MV-4-11 (cell line): ENCODE measurements around the gene CHST11.
"Not testable (repeated sequence)": the region's sequence is repeated elsewhere in the genome, so short reads cannot be mapped to it uniquely, and the experiment has no call there.

ENCODE experiments used
- DNase-seq: peaks from one replicate; lab custom pipeline; 2025; lab: John Stamatoyannopoulos, UW

CHST11 gene

GRCh38 chr12:104604995-104605675 is 148.4 kb downstream of the CHST11 start:
- no peak for DNase-seq

DNA sequence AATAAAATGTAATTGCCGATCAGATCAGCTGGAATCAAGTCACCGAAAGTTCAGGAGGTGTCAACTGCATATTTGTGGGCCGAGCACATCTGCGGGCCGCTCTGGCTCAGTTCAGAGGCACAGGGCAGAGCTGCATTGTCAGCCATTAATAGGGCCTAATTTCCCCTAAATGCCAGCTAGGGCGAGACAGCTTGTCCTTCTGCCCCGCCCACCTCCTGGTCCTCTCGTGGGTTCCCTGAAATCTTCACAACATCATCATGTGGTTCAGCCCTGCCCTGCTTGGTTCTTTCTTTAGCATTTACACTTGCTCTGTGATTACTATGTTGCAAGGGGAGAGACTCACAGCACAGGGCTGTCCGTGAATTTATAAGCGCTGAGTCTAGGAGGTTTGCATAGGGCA is 148.9 kb downstream of the CHST11 start:
- peak; percentile 29 for DNase-seq

GRCh38 chr12:104608998-104609397 is 152.2 kb downstream of the CHST11 start:
- no peak for DNase-seq

- DNase-seq: no peak
Observed at GRCh38 chr12:104609445-104609844, 152.7 kb downstream of the CHST11 start.

DNA sequence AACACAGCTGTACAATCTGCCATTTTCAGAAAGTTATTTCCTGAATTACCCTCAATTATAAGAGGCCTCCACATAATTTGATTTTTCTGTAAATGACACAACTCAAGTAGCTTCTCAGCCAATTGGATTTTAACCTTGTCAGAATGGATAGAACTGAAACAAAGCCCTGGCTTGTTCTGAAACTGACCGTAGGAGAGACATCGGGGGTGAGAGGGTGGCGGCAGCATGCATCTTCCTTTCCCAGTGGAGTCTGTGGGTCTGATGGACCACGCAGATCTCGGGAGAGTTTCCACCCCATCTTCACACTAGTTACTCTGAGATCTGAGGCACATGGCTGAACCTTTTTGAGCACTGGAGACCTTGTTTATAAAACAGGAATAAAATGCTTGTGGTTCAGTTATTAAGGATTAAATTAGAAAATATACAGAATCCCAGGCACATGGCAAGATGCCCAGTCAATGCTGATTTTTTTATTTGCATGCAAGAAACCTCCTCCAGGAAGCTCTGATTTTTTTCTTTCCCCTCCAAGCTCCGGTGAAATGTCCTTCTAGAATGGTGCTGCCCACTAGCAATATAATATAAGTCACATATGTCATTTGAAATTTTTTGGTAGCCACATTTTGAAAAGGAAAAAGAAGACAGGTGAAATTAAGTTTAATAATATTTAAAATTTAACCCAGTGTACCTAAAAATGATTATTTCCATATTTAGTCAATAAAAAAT is 153.9 kb downstream of the CHST11 start:
- no peak for DNase-seq

DNA sequence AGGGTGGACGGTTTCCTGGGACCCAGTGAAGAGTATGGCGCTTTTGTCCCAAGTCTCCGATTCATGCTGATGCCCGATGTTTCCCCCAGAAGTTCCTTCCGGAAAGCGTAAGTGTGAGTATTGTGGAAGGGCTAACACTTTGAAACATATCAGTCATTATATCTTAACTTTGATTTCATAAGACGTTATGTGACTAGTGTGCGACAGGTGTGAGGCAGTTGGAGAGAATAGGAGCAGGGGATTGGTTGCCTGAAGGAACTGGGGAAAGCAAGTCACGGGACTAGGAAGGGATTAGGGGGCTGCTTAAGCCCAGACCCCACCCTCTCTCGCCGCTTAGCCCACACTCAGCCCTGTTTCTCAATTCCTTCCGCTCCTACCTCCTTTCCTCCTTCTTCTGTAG is 154.9 kb downstream of the CHST11 start:
- DNase-seq: no peak

GRCh38 chr12:104613372-104613771 is 156.6 kb downstream of the CHST11 start:
- DNase-seq: not testable (repeated sequence)

GRCh38 chr12:104615048-104615561 is 158.4 kb downstream of the CHST11 start:
- DNase-seq: no peak

DNA sequence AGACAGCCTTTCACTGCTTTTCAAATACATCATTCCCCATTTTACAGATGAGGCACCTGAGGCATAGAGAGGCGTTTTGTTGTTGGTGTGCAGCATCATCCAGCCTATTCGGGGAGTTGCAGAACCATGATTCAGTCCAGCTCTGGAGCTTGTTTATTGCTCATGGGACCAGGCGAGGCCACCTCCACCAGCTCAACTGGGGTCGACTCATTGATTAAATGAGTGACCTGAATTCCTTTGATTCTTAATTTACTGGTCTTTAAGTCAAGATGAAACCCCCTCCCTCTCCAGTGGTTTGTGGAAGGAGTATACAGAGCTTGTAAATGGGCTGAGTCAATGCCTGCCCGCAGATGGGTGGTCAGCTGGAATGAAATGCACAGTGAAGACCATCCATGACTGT is 161.9 kb downstream of the CHST11 start:
- no peak for DNase-seq

DNA sequence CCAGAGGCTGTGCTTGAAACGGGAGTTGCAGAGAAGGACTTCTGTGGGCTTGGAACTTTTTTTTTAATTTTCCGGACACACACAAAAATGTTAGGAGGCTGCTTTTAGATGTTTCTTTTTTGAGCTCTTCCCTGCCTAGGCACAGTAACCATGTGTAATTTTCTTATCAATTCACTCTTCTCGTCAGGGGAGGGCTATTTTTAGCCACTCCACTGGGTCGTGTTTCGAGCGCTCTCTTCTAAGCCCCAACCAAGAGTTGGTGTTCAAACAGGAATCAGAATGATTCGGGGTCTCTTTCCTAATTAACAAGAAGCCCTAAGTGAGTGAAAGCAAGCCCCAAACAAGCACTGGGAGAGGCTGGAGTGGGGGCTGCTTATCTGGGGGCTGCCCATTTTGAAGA is 162.6 kb downstream of the CHST11 start:
- no peak for DNase-seq

DNA sequence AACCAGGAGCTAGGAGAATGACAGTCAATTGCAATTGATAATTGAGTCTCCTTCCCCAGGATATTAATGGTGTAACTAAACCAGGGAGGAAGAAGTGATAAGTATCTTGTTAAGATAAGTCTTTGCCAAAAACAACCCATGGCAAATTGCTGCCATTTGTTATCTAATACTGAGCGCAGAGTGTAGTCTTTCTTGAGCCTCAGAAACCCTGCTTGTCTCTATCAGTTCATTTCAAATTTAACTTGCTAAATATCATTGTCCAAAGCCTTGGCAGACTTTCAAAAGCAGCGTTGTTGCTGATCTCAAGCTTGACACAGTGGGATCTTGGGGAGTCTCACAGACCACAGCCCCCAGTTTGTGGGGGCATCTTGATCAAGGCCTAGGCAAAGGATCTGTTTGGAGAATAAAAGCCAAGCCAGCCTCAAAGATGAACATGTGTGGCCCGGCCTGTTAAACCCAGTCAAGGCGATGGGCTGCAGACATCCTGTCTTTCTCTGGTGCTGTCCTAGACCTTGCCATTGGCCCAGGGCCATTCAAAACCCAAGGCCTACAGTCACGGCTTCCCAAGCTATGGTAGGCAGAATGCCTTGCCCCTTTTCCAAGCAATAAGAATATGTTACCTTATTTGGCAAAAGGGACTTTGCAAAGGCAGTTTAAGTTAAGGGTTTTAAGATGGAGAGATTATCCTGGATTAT is 164.2 kb downstream of the CHST11 start:
- no peak for DNase-seq

DNA sequence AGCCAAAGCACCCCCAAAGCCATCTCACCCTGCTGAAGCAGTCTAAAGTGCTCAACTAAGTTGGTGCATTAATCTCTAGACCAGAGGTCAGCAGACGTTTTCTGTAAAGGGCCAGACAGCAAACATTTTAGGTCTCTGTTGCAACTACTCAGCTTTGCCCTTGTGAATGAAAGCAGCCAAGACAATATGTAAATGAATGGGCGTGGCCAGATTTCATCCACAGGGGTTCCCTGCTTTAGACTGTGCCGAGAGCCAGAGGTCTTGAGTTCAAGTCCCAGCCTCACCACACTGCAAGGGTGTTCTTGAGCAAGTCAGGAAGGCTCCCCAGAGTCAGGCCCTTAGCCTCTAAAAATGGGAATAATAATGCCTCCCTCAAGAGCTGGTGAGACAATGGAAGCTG is 166.2 kb downstream of the CHST11 start:
- no peak for DNase-seq

DNA sequence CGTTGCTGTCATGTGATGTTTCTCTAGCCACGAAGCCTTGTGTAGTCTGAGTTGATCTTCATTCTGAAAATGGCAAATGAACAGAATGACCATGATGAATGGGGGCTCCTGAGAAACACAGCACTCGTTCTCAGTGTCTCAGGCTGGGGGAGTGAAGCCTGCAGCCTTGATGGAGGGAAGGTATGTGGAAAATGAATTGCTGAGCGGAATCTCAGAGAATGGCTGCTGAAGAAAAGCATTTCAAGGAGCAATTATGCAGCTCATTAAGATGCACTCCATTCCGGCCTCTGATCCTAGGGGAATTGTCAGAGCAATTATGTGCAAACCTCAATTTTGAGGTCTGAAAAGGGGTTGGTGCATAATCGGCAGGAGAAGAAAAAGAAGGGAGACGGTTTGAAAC is 167.1 kb downstream of the CHST11 start:
- no peak for DNase-seq

- DNase-seq: no peak
Observed at GRCh38 chr12:104624529-104624928, 167.8 kb downstream of the CHST11 start.

DNA sequence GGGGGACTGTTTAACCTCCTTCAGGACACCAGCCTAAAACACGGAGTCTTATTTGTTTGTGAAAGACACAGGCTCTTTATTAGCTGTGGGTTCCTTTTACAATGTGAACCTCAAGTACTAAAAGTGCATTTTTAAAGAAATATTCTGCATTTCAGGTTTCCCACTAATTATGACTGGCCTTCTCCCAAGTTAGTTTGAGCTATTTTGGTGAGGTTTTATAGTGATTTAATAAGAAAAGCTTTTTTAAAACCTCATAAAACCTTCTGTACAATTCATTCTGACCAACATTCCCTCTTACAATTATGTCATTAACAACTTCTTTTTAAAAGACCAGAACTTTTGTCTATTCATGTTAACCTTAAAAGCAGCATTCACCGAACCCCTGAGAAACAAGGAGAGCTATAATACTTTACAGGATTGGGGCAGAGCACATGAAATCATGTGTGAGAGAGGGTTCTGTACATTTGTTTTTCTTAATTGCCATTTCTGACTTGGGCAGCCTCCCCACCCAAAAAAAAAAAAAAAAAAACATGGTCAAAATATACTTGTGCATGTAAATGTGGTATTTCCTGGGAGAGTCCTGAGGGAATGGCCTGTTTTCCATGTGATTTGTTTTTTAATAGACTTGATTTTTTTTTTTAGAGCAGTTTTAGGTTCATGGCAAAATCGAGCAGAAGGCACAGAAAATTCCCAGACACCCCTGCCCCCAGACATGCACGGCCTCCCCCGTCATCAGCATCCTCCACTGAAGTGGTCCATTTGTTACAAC is 169.5 kb downstream of the CHST11 start:
- no peak for DNase-seq

- DNase-seq: no peak
Observed at GRCh38 chr12:104627231-104627989, 170.7 kb downstream of the CHST11 start.

DNA sequence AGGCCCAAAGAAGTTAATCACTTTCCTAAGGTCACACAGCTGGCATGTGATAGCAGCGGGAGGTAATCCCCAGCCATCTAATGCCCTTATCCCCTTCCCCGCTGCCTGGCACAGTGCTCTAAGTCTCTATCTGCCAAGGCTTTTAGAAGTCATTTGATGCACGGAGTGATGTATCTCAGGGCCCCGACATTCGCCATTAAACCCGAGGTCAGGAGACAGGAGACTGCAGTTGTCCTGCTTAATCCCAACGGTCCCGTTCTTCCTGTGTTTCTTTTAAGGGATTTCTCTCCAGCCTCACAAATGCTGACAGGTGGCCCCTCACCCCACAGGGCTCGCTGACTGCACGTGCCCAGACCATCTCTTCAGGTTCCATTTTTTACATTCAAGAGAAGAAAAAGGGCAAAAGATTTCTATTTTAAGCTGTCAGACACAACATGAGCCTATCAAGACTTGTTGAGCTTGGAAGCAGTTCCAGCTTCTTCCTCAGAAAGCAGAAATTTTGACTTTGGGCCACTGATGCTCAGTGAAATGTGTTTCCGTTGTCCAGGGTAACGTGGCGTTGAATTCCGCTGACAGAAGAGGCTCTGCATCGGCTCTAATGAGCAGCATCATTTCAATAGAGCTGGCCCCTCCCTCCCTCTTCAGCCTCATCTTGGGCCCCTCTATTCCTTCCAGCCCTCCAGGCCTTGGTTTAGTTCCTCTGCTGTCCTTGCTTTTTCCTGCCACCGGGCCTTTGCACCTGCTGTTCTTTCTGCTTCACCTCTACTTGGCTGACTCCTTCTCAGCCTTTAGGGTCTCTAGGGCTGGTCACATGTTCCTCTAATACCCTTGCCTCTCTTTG is 171.5 kb downstream of the CHST11 start:
- no peak for DNase-seq

GRCh38 chr12:104628831-104629135 is 172.0 kb downstream of the CHST11 start:
- DNase-seq: no peak

- DNase-seq: peak; percentile 12
Observed at GRCh38 chr12:104630230-104630670, 173.5 kb downstream of the CHST11 start.

DNA sequence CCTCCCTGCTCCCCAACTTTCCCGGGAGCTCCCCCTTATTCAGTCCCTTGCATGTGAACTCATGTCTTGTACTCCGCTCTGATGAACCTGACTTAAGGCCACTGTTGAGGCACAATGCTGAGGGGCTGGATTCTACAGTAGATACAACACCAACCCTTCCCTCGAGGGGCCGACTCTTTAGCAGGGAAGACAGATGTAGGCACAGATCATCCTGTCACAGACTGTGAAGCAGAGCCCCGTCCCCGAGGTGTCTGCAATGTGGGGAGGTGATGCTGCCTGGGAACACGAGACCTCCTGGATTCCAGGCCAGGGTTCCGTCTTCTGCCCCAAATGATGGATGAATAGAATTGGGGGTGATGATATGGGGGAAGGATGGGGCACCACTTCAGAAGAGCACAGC is 175.1 kb downstream of the CHST11 start:
- no peak for DNase-seq
